ENCODE data around the gene MFNG.

MFNG gene

DNA sequence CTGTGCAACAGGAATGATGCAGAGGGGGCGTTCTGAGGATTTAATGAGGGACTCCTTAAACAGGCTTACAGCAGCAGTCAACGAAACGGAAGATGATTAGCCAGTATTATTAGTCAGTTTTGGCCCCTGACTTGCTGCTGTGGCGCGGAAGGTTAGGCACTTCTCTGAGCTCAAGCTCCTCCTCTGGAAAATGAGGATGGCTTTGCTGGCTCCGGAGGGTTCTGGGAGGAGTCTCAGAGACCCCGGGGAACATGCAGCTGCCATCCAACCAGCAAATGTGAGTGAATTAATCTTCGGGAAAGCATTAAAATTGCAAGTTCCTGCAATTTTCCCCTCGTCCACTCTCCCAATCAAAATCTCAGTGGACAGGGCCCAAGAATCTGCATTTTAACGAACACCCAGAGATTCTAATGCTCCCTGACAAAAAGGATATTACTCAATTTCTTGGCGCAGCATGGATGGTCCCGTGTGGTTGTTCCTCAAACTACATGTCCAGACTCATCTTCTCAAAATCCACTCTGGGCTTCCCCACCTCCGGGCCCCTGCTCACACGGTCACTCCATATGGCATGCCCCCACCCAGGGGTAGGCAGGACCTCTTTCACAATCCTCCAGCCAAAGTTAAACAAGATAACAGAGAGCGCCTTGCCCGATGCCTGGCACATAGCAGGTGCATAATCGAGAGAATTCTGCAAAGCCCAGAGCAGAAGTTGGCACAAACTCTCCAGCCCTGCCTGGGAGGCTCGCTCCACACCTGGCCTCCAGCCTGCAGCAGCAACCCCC, 65.3 kb downstream of the MFNG start:
- no peak for DNase-seq

DNA sequence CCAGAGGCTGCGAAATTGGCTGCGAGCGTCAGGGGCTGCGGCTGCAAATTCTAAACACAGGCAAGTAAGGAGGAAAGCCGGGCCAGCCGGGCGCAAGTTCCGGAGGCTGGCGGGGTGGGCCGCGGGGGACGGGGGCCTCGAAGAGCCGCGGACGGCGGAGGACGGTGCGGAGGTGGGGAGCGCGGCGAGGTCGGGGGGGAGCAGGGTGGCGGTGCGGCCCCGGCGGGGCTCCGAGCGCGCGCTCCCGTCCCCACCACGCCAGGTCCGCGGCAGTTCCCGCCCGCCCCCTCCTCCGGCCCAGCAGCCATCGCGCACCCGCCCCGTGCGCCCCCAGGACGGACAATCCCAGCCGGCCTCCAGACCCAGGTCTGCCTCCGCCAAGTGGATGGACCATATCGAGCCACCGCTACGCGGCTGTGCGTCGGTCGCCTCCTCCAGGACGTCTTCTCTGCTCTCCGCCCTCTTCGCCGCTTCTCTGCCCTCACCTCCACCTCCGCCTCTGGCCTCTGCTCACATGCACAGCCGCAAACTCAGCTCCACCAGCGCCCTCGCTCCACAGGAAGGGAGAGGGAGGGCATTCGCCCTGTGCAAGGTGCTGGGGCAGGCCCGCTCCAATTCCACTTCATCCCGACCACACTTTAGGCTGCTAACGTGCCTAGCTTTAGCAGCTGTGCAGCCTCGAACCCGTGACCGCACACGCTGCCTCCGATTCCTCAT, 66.1 kb downstream of the MFNG start:
- peak; percentile 47 for DNase-seq

DNA sequence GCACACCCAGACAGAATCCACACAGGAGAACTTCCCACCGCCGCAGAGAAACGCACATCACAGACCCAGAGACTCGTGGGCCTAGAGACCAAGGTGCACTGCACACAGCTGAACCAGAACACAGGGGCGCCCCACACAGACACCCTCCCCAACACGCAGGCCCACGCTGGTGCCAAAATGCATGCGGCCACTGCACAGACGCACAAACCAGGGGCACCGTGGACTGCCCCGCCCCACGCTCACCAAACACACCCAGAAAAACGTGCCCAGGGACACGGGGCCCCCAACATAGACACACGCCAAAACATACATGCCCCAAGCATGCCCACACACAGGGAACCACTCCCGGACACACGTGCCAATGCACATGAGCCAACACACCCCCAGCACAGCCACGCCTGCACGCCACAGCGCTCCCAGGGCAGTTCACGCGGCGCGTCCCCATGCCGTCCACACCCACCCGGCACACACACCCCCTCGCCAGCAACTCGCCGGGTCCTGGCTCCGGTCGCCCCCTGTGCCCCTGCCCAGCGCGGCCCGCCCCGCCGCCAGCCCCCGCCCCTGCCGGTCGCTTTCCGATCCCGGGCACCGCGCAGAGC, 66.7 kb downstream of the MFNG start:
- DNase-seq, result no peak

Data from activated CD4-positive, alpha-beta T cell treated with anti-CD3 and anti-CD28 coated beads for 48 hours (primary cell).